Measurements from ENCODE around the gene CDHR5. TPM values are rescaled to one million over a fixed set of nuclear protein-coding genes. Genes with fewer than 3 reads are reported as not detected.
A peak's percentile ranks its signal among the peaks of the same experiment; 100 is the strongest.

CDHR5 gene
- total and polyA plus RNA-seq, 9 of the 15 experiments (the other 6 are each of a cell fraction or from before 2014, with no cell fraction given), result 0.16 TPM; not detected in 8

DNA sequence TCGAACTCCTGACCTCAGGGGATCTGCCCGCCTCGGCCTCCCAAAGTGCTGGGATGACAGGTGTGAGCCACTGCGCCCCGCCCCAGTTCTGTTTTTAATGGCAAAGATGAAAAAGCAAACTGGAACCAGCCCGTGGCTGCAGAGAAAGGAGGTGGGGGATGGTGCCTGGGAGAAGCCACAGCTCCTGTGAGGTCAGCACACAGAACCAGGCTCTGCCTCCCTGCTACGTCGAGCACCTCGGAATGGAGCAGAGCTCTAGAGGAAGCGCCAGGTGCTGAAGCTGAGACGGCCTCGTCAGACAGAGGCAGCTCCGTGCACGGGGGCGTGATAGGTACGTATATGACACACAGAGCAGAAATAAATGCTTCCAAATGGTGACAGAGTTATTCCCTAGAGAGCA is 20.8 kb upstream of the CDHR5 start:
- ChIA-PET POLR2A (interaction anchor here (0.7 to 1.4 kb wide), 3 partner anchors 10 to 395 kb away, joined by 3 to 6 read pairs (median 5); partner anchors contain the start of gene CEND1), CTCF (ENCODE audit: low intra/inter-chr PET ratio) (no interaction called here)
- Histone ChIP-seq H3K9me3 (replicated peaks; ENCODE audit: control insufficient read depth, insufficient read depth, low read depth, low read length) (peaks cover 2% of the 10 kb centered on the region; the same call in 1 of the 2 replicates), H2AFZ (ENCODE audit: low read depth, low read length) (no peak overlapping the region), H3K9ac (ENCODE audit: insufficient read depth in 1 of 2, low read depth in 2 of 2, low read length in 2 of 2) (no peak overlapping the region), H3K27ac (ENCODE audit: extremely low read depth, low read depth, low read length) (no peak overlapping the region), H4K20me1 (replicated peaks; ENCODE audit: control insufficient read depth, insufficient read depth, low read length) (no peaks in the 10 kb centered on the region), H3K9me1 (ENCODE audit: control insufficient read depth, insufficient read depth, low read length) (no peaks in the 10 kb centered on the region), H3K79me2 (ENCODE audit: control insufficient read depth, insufficient read depth, low read length) (no peaks in the 10 kb centered on the region), H3K36me3 (ENCODE audit: control insufficient read depth, insufficient read depth, low read length) (peaks cover 68% of the 10 kb centered on the region; the same call in 2 of the 3 replicates), H3K4me1 (replicated peaks in 1 of 2; ENCODE audit: control insufficient read depth in 2 of 2, insufficient read depth in 2 of 2, low read length in 2 of 2) (peaks cover 0 to 31% of the 10 kb centered on the region in 2 experiments; a peak in 2 of 5 replicates), H3K4me2 (ENCODE audit: insufficient read depth, low read length) (no peak overlapping the region), H3K4me3 (no peak overlapping the region), H3K27me3 (ENCODE audit: control insufficient read depth in 2 of 2, insufficient read depth in 2 of 2, low read length in 2 of 2) (no peaks in the 10 kb centered on the region)
- WGBS (ENCODE audit: insufficient coverage, low coverage, missing lambda C conversion rate), result 87% methylated on average over 12 of the region's 16 CpGs
- FAIRE-seq (no peak), ATAC-seq (no peak), DNase-seq (ENCODE audit: extremely low read depth in 1 of 4, low spot score in 3 of 4) (peak in 1 of 4 experiments; percentile 33)
- in situ Hi-C loops (cut with MboI), result no loop called here
- BruUV-seq (replicated peaks), result no TSS peak
- intact Hi-C loops (cut with micrococcal nuclease), result no loop called here
- TF ChIP-seq ZNF511 (CRISPR knock-in tag; IDR thresholded peaks at IDR 0.05), result no peak
- TF ChIP-seq ZNF354B (CRISPR knock-in tag; IDR thresholded peaks at IDR 0.05), result no peak

GRCh38 chr11:643849-644738 is 19.3 kb upstream of the CDHR5 start:
- no peak overlapping the region for H3K4me3 ChIP-seq
- no peak for DNase-seq (ENCODE audit: extremely low read depth in 1 of 4, low spot score in 3 of 4)
- 77% methylated on average over 26 of the region's 50 CpGs for WGBS (ENCODE audit: insufficient coverage, low coverage, missing lambda C conversion rate)
- FAIRE-seq, result no peak
- peaks cover 0 to 33% of the 10 kb centered on the region in 2 experiments; a peak in 2 of 5 replicates for H3K4me1 ChIP-seq (replicated peaks in 1 of 2; ENCODE audit: control insufficient read depth in 2 of 2, insufficient read depth in 2 of 2, low read length in 2 of 2)
- no peaks in the 10 kb centered on the region for H4K20me1 ChIP-seq (replicated peaks; ENCODE audit: control insufficient read depth, insufficient read depth, low read length)
- in situ Hi-C loops (cut with MboI), result no loop called here
- CTCF ChIA-PET (ENCODE audit: low intra/inter-chr PET ratio), result no interaction called here
- no peaks in the 10 kb centered on the region for H3K27me3 ChIP-seq (ENCODE audit: control insufficient read depth in 2 of 2, insufficient read depth in 2 of 2, low read length in 2 of 2)
- peaks cover 60% of the 10 kb centered on the region; the same call in 2 of the 3 replicates for H3K36me3 ChIP-seq (ENCODE audit: control insufficient read depth, insufficient read depth, low read length)
- no peak overlapping the region for H3K27ac ChIP-seq (ENCODE audit: extremely low read depth, low read depth, low read length)
- POLR2A ChIA-PET, result interaction anchor here (0.5 to 0.9 kb wide), 2 partner anchors 9 to 48 kb away, joined by 3 read pairs; no protein-coding TSS in a partner anchor
- TF ChIP-seq, protein P1, sequence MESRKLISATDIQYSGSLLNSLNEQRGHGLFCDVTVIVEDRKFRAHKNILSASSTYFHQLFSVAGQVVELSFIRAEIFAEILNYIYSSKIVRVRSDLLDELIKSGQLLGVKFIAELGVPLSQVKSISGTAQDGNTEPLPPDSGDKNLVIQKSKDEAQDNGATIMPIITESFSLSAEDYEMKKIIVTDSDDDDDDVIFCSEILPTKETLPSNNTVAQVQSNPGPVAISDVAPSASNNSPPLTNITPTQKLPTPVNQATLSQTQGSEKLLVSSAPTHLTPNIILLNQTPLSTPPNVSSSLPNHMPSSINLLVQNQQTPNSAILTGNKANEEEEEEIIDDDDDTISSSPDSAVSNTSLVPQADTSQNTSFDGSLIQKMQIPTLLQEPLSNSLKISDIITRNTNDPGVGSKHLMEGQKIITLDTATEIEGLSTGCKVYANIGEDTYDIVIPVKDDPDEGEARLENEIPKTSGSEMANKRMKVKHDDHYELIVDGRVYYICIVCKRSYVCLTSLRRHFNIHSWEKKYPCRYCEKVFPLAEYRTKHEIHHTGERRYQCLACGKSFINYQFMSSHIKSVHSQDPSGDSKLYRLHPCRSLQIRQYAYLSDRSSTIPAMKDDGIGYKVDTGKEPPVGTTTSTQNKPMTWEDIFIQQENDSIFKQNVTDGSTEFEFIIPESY (CRISPR knock-in tag; IDR thresholded peaks at IDR 0.05), result 0 out of 2 replicates have a peak, but pooled peaks have one; percentile 9
- TF ChIP-seq POLR2G (IDR thresholded peaks at IDR 0.05; ENCODE audit: low read depth, low read length), result peak; percentile 70
- no peak for TF ChIP-seq FUS (optimal IDR thresholded peaks at IDR 0.05; ENCODE audit: low read depth, low read length)
- peak; percentile 63 for TF ChIP-seq RBM22 (IDR thresholded peaks at IDR 0.05; ENCODE audit: low read depth, low read length, poor library complexity, severe bottlenecking)
- TF ChIP-seq RFX7 (CRISPR knock-in tag; IDR thresholded peaks at IDR 0.05), result no peak
- TF ChIP-seq, protein P2, sequence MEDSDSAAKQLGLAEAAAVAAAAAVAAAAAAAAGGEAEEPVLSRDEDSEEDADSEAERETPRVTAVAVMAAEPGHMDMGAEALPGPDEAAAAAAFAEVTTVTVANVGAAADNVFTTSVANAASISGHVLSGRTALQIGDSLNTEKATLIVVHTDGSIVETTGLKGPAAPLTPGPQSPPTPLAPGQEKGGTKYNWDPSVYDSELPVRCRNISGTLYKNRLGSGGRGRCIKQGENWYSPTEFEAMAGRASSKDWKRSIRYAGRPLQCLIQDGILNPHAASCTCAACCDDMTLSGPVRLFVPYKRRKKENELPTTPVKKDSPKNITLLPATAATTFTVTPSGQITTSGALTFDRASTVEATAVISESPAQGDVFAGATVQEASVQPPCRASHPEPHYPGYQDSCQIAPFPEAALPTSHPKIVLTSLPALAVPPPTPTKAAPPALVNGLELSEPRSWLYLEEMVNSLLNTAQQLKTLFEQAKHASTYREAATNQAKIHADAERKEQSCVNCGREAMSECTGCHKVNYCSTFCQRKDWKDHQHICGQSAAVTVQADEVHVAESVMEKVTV (CRISPR knock-in tag; IDR thresholded peaks at IDR 0.05), result peak; percentile 3
- TF ChIP-seq POLR2A (conservative IDR thresholded peaks at IDR 0.05), result 0 out of 2 replicates have a peak, but pooled peaks have one; percentile 32
- no peaks in the 10 kb centered on the region for H3K79me2 ChIP-seq (ENCODE audit: control insufficient read depth, insufficient read depth, low read length)
- no peak overlapping the region for H2AFZ ChIP-seq (ENCODE audit: low read depth, low read length)
- ATAC-seq, result peak; percentile 8; the same call in 1 of the 3 replicates
- intact Hi-C loops (cut with micrococcal nuclease), result no loop called here
- H3K9me1 ChIP-seq (ENCODE audit: control insufficient read depth, insufficient read depth, low read length), result no peaks in the 10 kb centered on the region
- H3K9ac ChIP-seq (ENCODE audit: insufficient read depth in 1 of 2, low read depth in 2 of 2, low read length in 2 of 2), result no peak overlapping the region; a peak in 1 of 4 replicates
- no peak overlapping the region for H3K4me2 ChIP-seq (ENCODE audit: insufficient read depth, low read length)
- H3K9me3 ChIP-seq (replicated peaks; ENCODE audit: control insufficient read depth, insufficient read depth, low read depth, low read length), result peaks cover 2% of the 10 kb centered on the region; the same call in 1 of the 2 replicates
- BruUV-seq (replicated peaks), result no TSS peak
